HepG2 (cell line): ENCODE measurements around the gene HNRNPF. TPM values are rescaled to one million over a fixed set of nuclear protein-coding genes. Genes with fewer than 3 reads are reported as not detected.

ENCODE experiments used
- ATF7 ChIP-seq, 2 experiments: fragments of 450-650 bp in 1 of 2; sonication (generic) in 1 of 2; formaldehyde crosslinking in 1 of 2; IDR thresholded peaks; 2 replicates each; pipeline versions ENCODE4 v1.4.0 to v1.6.1; 2016 to 2020; ENCODE audit warnings: antibody characterized with exemption in 1 of 2, mild to moderate bottlenecking in 1 of 2, missing genetic modification reagents in 1 of 2
- CHD2 ChIP-seq: IDR thresholded peaks from 2 replicates; pipeline ENCODE4 v1.6.1; 2011; ENCODE audit warnings: low read depth, low read length, improper control_type of control experiment
- HDAC6 ChIP-seq: fragments of 200-600 bp; sonication (generic); IDR thresholded peaks from 2 replicates; pipeline ENCODE4 v1.7.0; 2017; ENCODE audit warnings: mild to moderate bottlenecking, antibody characterized with exemption, low read length, low read depth
- HES4 ChIP-seq: sonication (generic); formaldehyde crosslinking; IDR thresholded peaks from 2 replicates; pipeline ENCODE4 v1.9.0; 2021; ENCODE audit warnings: mild to moderate bottlenecking, missing genetic modification reagents, borderline replicate concordance
- HNRNPLL ChIP-seq: fragments of 200-400 bp; formaldehyde crosslinking; IDR thresholded peaks from 2 replicates; pipeline ENCODE4 v1.6.1; 2017; ENCODE audit warnings: mild to moderate bottlenecking, low read depth, low read length; ENCODE audit not compliant: poor library complexity, severe bottlenecking
- IRF1 ChIP-seq: sonication (generic); formaldehyde crosslinking; IDR thresholded peaks from 2 replicates; pipeline ENCODE4 v1.4.0; 2020; ENCODE audit warnings: low read depth, mild to moderate bottlenecking, missing genetic modification reagents
- KLF16 ChIP-seq, 2 experiments: sonication (generic) in 1 of 2; formaldehyde crosslinking in 1 of 2; IDR thresholded peaks; 2 replicates each; pipeline versions ENCODE4 v1.6.1 to v1.8.0; 2016 to 2023; ENCODE audit warnings: missing genetic modification reagents in 2 of 2, missing compliant biosample characterization in 1 of 2
- MAFF ChIP-seq: IDR thresholded peaks from 2 replicates; pipeline ENCODE4 v1.6.1; 2011; ENCODE audit warnings: low read depth, low read length, improper control_type of control experiment
- MNT ChIP-seq: fragments of 450-650 bp; IDR thresholded peaks from 2 replicates; pipeline ENCODE4 v1.6.1; 2016
- MTF2 ChIP-seq: sonication (generic); formaldehyde crosslinking; IDR thresholded peaks from 2 replicates; pipeline ENCODE4 v1.5.0; 2020; ENCODE audit warnings: missing genetic modification reagents, borderline replicate concordance
- POGZ ChIP-seq: sonication (generic); formaldehyde crosslinking; IDR thresholded peaks from 2 replicates; pipeline ENCODE4 v1.4.0; 2020; ENCODE audit warnings: mild to moderate bottlenecking, missing genetic modification reagents
- RARG ChIP-seq: sonication (generic); formaldehyde crosslinking; IDR thresholded peaks from 2 replicates; pipeline ENCODE4 v1.4.0; 2020; ENCODE audit warnings: low read depth, mild to moderate bottlenecking, missing genetic modification reagents
- RBFOX2 ChIP-seq: fragments of 200-400 bp; formaldehyde crosslinking; IDR thresholded peaks from 2 replicates; pipeline ENCODE4 v1.6.1; 2017; ENCODE audit warnings: low read depth, mild to moderate bottlenecking, low read length
- SIX4 ChIP-seq: sonication (generic); formaldehyde crosslinking; IDR thresholded peaks from 2 replicates; pipeline ENCODE4 v1.4.0; 2020; ENCODE audit warnings: missing genetic modification reagents
- SPEN ChIP-seq: sonication (generic); formaldehyde crosslinking; IDR thresholded peaks from 2 replicates; pipeline ENCODE4 v1.5.1; 2020; ENCODE audit warnings: low read depth, mild to moderate bottlenecking, missing genetic modification reagents
- ZNF317 ChIP-seq: sonication (generic); formaldehyde crosslinking; IDR thresholded peaks from 2 replicates; pipeline ENCODE4 v1.5.0; 2020; ENCODE audit warnings: mild to moderate bottlenecking, missing genetic modification reagents
- ZNF431 ChIP-seq: sonication (generic); formaldehyde crosslinking; IDR thresholded peaks from 2 replicates; pipeline ENCODE4 v1.9.0; 2022; ENCODE audit warnings: missing genetic modification reagents, low read depth, mild to moderate bottlenecking, borderline replicate concordance
- ZNF496 ChIP-seq: sonication (generic); formaldehyde crosslinking; IDR thresholded peaks from 2 replicates; pipeline ENCODE4 v1.8.1; 2023; ENCODE audit warnings: mild to moderate bottlenecking, moderate library complexity, missing genetic modification reagents; ENCODE audit not compliant: insufficient replicate concordance
- ZNF501 ChIP-seq: sonication (generic); formaldehyde crosslinking; IDR thresholded peaks from 2 replicates; pipeline ENCODE4 v1.5.1; 2020; ENCODE audit warnings: mild to moderate bottlenecking, moderate library complexity, missing genetic modification reagents
- ZNF768 ChIP-seq: sonication (generic); formaldehyde crosslinking; IDR thresholded peaks from 2 replicates; pipeline ENCODE4 v1.4.0; 2020; ENCODE audit warnings: missing genetic modification reagents
- ZNF773 ChIP-seq: sonication (generic); formaldehyde crosslinking; IDR thresholded peaks from 2 replicates; pipeline ENCODE4 v1.4.0; 2020; ENCODE audit warnings: missing genetic modification reagents, borderline replicate concordance
- polyA plus RNA-seq, 8 experiments: library from polyadenylated mRNA; depleted of rRNA in 3 of 8; stranded (reverse) in 7 of 8; unstranded in 1 of 8; fragments of >200 nt; fragmentation: Illumina TruSeq in 4 of 8; extraction: Trizol in 4 of 8; gene quantifications; 2 replicates each; pipeline versions ENCODE4 v1.2.1 to v1.2.3, GENCODE V29; 2011 to 2016; ENCODE audit warnings: low read depth in 4 of 8, missing spikeins in 1 of 8, mixed read lengths in 1 of 8; ENCODE audit not compliant: insufficient read depth in 1 of 8
- total RNA-seq, 5 experiments: library from RNA; depleted of rRNA; stranded (reverse); fragments of >200 nt; fragmentation: Illumina TruSeq; extraction: Trizol; gene quantifications; 2 replicates each; pipeline ENCODE4 v1.2.3, GENCODE V29; 2016; ENCODE audit warnings: low read depth in 1 of 5
- TF ChIP-seq, protein P1 (sequence below): sonication (generic); formaldehyde crosslinking; IDR thresholded peaks from 2 replicates; pipeline ENCODE4 v1.5.0; 2020; ENCODE audit warnings: mild to moderate bottlenecking, missing genetic modification reagents
- TF ChIP-seq, protein P2 (sequence below): sonication (generic); formaldehyde crosslinking; IDR thresholded peaks from 2 replicates; pipeline ENCODE4 v1.9.0; 2022; ENCODE audit warnings: missing genetic modification reagents, mild to moderate bottlenecking, borderline replicate concordance

HNRNPF gene
- total and polyA plus RNA-seq, 2 of the 13 experiments (the other 11 are each of a cell fraction or from before 2014, with no cell fraction given), result 166 to 308 TPM

DNA sequence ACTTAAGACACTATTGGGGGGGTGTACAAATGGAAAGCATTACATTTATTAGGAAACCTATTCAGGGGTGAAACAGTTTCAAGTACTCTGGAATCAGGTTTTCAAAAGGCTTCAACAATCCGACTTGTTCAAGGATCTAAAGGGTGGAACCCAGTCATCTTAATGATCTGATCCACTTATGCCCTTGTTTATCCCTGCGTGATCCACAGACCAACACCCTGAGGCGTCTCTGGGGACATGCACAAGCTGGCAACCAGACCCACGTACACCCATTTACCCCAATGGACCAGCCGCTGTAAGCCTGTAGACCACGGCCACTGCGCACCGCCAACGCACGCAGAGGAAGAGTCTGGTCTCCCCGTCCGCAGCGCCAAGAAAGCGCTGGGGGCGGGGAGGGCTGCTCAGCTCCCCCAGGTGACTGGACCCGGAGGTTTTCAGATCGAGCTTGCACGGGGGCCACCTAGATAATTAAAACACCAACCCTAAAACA lies 13.4 kb downstream of the HNRNPF start (continued):
- TF ChIP-seq ZNF496 (CRISPR knock-in tag) (no peak), ZNF501 (CRISPR knock-in tag) (no peak), HDAC6 (0 out of 2 replicates have a peak, but pooled peaks have one; percentile 76), IRF1 (CRISPR knock-in tag) (0 out of 2 replicates have a peak, but pooled peaks have one; percentile 7), KLF16 (CRISPR knock-in tag; IDR thresholded peaks at IDR 0.05) (no peak), HNRNPLL (peak; percentile 92), RBFOX2 (no peak), ZNF768 (no peak), MNT (no peak), ZNF317 (no peak), SPEN (CRISPR knock-in tag) (no peak), RARG (0 out of 2 replicates have a peak, but pooled peaks have one; percentile 4), MAFF (no peak), ATF7 (IDR thresholded peaks at IDR 0.05) (no peak), ATF7 (CRISPR knock-in tag; IDR thresholded peaks at IDR 0.05) (no peak), CHD2 (no peak), SIX4 (CRISPR knock-in tag) (no peak), MTF2 (no peak), HES4 (CRISPR knock-in tag) (no peak), POGZ (CRISPR knock-in tag) (no peak), ZNF773 (CRISPR knock-in tag) (no peak), ZNF431 (CRISPR knock-in tag) (no peak)
- TF ChIP-seq, protein P1, sequence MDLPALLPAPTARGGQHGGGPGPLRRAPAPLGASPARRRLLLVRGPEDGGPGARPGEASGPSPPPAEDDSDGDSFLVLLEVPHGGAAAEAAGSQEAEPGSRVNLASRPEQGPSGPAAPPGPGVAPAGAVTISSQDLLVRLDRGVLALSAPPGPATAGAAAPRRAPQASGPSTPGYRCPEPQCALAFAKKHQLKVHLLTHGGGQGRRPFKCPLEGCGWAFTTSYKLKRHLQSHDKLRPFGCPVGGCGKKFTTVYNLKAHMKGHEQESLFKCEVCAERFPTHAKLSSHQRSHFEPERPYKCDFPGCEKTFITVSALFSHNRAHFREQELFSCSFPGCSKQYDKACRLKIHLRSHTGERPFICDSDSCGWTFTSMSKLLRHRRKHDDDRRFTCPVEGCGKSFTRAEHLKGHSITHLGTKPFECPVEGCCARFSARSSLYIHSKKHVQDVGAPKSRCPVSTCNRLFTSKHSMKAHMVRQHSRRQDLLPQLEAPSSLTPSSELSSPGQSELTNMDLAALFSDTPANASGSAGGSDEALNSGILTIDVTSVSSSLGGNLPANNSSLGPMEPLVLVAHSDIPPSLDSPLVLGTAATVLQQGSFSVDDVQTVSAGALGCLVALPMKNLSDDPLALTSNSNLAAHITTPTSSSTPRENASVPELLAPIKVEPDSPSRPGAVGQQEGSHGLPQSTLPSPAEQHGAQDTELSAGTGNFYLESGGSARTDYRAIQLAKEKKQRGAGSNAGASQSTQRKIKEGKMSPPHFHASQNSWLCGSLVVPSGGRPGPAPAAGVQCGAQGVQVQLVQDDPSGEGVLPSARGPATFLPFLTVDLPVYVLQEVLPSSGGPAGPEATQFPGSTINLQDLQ, result peak; percentile 56; the same call in 1 of the 2 replicates
- TF ChIP-seq, protein P2, sequence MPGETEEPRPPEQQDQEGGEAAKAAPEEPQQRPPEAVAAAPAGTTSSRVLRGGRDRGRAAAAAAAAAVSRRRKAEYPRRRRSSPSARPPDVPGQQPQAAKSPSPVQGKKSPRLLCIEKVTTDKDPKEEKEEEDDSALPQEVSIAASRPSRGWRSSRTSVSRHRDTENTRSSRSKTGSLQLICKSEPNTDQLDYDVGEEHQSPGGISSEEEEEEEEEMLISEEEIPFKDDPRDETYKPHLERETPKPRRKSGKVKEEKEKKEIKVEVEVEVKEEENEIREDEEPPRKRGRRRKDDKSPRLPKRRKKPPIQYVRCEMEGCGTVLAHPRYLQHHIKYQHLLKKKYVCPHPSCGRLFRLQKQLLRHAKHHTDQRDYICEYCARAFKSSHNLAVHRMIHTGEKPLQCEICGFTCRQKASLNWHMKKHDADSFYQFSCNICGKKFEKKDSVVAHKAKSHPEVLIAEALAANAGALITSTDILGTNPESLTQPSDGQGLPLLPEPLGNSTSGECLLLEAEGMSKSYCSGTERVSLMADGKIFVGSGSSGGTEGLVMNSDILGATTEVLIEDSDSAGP (CRISPR knock-in tag), result no peak
